GM19239 (cell line): ENCODE measurements around the gene TMEM25.
A peak's percentile ranks its signal among the peaks of the same experiment; 100 is the strongest.
"Not testable (repeated sequence)": the region's sequence is repeated elsewhere in the genome, so short reads cannot be mapped to it uniquely, and the experiment has no call there.

ENCODE experiments used
- DNase-seq: peaks from one replicate; pipeline ENCODE4 v3.0.0; 2011; ENCODE audit warnings: low spot score; ENCODE audit not compliant: insufficient read length
- FAIRE-seq: peaks from 2 replicates; lab custom pipeline; 2011; peaks lifted over from hg19 to GRCh38; lab: Jason Lieb, UNC

Gene TMEM25

DNA sequence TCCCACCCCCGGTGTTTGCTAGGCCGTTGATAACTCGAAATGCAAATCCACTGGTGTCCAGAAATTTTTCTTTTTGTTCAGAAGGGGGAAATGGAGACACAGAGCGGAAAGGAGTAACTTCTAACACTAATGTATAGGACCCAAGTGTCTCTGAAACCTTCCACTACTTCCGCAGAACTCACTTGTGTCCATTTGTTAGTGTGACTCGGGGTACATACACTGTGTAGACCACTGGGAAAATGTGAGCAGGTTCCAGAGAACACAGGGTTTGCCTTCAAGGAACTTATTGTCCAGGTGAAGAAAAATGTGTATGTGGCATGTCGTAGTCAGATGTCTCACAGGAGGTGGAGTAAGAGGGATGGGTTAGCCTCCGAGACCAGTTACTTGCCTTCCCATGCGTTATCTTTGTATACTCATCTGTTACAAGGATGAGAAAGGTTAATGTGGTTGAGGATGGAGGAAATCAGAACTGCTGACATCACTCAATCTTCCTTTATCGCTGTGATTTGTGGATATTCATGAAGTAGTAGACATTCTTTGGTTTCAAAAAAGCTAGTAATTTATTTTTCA, 42.1 kb downstream of the TMEM25 start:
- DNase-seq (no peak), FAIRE-seq (peak; percentile 73)

DNA sequence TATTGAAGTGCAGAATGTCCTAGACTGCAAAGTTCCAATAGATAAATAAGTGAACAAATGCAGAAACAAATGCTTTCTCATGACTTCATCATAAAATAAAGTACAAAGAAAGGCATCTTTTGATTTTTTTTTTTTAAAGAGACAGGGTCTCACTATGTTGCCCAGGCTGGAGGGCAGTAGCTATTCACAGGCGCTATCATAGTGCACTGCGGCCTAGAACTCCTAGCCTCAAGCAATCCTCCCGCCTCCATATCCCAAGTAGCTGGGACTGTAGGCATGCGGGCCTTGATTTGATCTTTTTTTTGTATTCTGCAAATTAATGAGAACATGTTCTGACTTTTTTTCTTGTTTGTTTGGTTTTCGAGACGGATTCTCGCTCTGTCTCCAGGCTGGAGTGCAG, 43.6 kb downstream of the TMEM25 start:
- FAIRE-seq (no peak), DNase-seq (no peak)

DNA sequence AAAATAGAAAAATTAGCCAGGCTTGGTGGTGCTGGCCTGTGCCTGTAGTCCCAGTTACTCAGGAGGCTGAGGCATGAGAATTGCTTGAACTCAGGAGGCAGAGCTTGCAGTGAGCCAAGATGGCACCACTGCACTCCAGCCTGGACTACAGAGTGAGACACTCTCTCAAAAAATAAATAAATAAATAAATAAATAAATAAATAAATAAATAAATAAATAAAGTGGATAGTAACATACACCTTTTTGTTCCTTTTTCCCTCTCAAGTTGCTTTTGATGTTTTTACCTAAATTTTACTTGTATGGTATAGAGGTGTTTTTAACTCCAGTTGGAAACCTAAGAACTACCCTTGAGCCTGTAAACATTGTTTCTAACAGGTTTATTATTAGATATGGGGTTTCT, 47.0 kb downstream of the TMEM25 start:
- not testable (repeated sequence) for FAIRE-seq, DNase-seq

DNA sequence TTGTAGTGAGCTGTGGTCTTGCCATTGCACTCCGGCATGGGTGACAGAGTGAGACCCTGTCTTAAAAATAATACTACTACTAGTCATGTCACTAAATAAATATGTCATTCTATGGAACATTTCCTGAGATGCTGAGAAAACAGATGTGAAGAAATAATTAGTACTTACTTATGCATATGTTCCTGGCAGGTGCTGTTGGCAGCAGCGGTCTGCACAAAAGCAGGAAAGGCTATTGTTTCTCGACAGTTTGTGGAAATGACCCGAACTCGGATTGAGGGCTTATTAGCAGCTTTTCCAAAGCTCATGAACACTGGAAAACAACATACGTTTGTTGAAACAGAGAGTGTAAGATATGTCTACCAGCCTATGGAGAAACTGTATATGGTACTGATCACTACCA, 50.1 kb downstream of the TMEM25 start:
- FAIRE-seq (no peak), DNase-seq (no peak)
